ENCODE results near the gene SLC40A1.

Gene SLC40A1

DNA sequence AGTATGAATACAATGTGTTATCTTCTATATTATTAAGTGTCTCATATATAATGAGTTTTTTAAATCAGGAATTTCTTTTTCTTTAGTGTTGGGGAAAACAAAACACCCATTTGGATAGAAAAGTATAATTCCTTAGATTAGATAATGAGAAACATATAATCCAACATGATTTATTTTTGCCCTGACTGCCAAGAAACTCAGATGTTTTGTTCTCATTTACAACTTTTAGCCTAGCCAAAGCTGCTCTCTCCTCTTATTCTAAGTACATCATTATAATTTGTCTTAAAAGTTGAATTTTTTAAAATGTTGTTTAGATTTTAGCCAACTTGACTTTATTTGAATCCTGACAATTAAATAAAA lies 68.6 kb downstream of the SLC40A1 start:
- no peak for DNase-seq (ENCODE audit: low spot score)

DNA sequence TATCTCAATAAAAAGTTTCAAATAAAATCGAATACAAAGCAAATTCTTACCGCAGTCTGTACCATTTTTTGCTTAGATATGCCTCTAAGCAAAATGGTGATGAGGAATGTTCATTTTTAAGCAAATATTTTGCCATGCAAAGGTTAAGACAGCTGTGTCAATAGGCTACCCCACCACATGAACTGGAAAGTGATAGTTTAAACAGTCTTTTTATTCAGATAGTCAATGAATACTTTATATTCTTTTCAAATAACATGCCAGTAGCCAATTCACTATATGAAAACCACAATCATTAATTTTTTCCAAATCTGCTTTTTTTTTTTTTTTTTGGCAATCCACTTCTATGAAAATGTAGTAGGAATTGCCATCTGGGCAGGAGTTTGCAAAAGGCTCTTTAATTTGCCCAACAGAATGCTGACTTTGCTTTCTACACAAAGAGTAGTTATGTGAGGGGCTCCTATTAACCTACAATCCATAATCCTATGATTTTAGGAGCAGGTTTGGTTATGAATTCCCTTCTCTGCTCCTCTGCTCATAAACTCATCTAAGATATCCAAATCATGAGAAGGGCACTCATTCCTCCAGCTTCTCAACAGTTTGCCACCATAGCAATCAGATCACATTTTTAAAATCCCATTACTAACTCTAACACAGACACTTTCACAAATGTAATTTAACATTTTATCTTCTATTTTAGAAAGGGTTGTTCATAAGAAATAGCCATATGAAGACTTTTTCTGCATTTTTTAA lies 69.2 kb downstream of the SLC40A1 start:
- DNase-seq (ENCODE audit: low spot score) = no peak
